ENCODE results near the gene ANKEF1. TPM values are rescaled to one million over a fixed set of nuclear protein-coding genes. Genes with fewer than 3 reads are reported as not detected.
A peak's percentile ranks its signal among the peaks of the same experiment; 100 is the strongest.

The ANKEF1 gene
- total RNA-seq, 1 experiment from 2014 or later, result 11.4 TPM

DNA sequence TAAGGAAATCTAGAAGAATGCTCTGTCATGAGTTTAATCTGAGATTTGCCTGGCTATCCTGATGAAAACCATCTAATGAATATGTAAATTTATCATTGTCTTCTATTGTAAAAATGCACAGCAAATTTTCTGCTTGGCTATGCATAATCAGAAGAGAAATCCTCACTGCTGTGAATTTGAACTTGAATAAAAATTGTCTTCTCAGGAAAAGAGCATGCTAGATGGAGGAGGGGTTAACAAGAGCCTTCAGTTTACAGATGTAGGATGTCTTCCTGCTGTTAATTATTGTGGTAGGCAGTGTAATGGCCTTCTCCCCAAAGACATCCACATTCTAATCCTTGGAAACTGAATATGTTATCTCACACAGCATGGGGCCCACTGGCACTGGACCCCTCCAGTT, 45.8 kb downstream of the ANKEF1 start:
- DNase-seq (ENCODE audit: low read depth), result no peak

DNA sequence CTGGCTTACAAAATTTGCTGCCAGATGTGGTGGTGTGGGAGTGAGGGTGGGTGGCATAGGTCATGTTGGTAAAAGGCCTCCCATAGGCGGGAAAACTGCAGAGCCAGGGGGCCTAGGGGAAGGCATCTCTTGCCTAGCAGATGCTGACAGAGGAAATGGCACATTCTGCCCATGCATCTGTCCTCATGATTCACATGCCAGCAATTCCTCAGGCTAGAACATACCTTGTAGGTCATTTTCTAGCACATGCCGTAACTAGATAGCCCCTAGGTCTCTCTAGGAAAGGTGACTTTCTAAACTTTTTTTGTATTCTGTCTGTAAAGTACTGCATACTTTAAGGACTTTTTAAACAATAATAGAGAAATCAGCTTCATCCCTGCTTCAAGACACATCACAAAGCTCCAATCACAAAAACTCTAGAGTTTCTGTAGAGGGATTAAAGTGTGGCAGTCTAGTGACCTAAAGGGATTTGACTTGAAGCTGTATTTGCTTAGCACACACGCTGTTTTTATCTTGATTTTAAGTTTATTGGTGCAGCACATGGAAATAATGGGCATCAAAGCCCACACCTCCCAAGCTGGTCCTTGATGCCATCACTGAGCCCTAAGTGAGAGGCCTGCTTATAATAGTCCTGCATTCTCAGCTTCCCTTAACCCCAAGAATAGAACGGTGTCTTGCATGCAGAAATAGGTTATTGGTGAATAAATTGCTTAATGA, 55.2 kb downstream of the ANKEF1 start:
- DNase-seq (ENCODE audit: low read depth), result no peak

DNA sequence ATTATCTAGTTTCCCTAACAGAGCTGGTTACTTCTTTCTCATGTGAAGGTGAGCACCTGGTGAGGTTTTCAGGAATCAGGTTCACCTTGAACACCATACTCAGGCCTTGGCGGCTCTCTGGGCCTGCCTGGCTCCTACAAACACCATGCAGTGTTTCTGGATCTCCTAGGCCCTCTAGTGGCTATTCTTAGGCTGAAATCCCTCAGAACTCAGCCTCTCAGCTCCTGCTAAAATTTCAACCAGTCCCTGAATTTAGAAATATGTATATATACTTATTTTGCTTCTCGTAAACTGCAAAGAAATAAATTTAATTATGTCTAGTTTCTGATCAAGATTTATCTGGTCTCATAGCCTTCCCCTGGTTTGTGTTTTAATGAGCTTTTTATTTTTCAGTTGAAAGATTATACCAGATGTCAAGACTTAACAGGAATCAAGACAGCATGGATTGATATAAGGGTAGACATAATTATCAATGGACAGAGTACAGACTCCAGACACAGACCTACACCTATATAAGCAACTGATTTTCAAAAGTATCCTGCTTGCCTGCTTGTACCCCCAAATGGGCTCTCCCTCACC, 55.9 kb downstream of the ANKEF1 start:
- peak; percentile 73 for DNase-seq (ENCODE audit: low read depth)

DNA sequence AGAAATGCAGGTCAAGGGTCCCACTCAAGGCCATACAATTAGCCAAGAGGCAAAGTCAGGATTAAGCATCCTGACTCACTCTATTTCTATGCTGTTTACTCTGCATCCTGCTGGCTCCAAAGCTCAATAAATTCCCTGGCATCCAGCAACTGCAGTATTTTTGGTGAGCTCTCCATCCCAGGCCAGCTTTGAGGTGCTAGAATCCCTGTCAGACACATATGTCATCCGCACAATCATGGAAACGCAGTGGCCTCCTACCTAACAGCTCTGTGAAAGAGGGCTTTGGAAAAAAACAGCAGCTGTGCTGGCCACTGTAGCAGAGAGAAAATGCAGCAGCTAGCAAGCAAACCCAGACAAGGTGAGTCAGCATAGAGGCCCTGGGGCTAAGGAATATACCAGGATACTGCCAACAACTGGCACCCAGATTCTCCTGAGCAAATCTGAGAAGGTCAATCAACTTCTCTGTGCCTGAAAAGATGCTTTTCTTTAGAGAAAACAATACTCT, 58.4 kb downstream of the ANKEF1 start:
- DNase-seq (ENCODE audit: low read depth), result peak; percentile 99

DNA sequence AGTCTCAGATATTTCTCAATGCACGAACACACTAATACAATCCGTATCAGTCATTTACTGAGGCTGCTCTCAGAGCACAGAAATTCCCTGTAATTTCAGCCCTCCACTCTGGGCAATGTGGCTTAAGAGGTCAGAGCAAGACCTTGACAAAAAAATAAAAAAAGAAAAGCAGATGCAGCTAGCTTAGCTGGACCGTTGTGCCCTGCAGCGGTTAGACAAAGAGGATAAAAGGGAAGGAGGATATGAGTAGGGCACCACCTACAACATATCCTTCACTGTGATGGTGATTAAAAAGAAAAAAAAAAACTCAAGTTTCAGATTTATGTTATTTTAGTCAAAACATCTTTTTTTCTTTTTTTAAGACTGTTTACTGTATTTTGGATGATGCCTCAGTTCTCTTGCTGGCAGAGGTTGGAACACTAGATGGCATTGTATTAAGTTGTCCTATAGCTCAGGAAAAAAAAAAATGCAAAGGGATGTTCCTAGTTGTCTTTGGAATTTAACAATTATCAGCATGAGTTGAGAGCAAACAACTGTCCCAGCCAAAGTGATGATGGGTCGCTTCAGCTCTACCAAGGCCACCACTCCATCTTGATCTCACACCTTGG, 59.9 kb downstream of the ANKEF1 start:
- peak; percentile 94 for DNase-seq (ENCODE audit: low read depth)

DNA sequence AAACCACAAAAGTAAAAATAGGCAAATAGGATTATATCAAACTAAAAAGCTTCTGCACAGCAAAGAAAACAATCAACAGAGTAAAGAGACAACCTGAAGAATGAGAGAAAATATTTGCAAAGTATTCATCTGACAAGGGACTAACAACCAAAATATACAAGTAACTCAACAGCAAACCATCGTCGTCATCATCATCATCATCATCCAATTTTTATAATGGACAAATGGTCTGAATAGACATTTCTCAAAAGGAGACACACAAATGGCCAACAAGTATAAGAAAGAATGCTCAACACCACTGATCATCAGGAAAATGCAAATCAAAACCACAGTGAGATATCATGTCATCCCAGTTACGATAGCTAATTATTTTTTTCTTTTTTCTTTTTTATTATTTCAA, 62.0 kb downstream of the ANKEF1 start:
- no peak for DNase-seq (ENCODE audit: low read depth)

DNA sequence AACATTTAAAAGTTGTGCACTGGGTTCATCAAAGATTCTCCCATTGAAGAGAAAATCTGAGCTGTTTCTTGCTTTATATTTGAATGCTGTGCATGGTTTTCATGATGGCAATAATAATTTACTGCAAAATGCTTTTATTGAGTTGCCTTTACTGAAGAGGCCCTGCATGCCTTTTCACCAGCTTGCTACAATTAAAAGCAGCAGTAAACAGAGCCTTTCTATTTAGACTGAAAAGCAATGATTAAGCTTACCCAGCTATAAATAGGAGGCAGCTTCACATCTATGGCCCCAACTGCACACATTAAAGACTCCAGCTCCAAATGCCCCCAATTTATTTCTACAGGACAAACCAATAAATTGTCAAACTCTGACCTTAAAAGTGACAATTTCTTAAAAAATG, 70.3 kb downstream of the ANKEF1 start:
- peak; percentile 37 for DNase-seq (ENCODE audit: low read depth)

Other genes starting within 250 kb of the ANKEF1 start
- gene PAK5, start 195.9 kb upstream of the ANKEF1 start, total RNA-seq (2014; rRNA removed; shearing (Covaris generic)), result not detected in 2 replicates
- gene SNAP25, start 183.8 kb downstream of the ANKEF1 start, total RNA-seq (2014; rRNA removed; shearing (Covaris generic)), result 31.3 and 42.7 TPM in 2 replicates